Suprapubic skin (tissue), 3 donors: ENCODE measurements around the gene PHF1.

ENCODE experiments used
- CTCF ChIP-seq, 2 donors: fragments of 200-600 bp in 1 of 2; fragments of 450-650 bp in 1 of 2; sonication (generic) in 1 of 2; IDR thresholded peaks; one replicate each; pipeline ENCODE4 v1.5.1; 2016 to 2019; ENCODE audit warnings: antibody characterized with exemption in 2 of 2, mild to moderate bottlenecking in 1 of 2, moderate library complexity in 1 of 2
- EP300 ChIP-seq: sonication (generic); formaldehyde crosslinking; IDR thresholded peaks from one replicate; pipeline ENCODE4 v1.6.1; 2017; ENCODE audit warnings: antibody characterized with exemption
- POLR2A ChIP-seq, 2 donors: fragments of 450-650 bp; IDR thresholded peaks; one replicate each; pipeline ENCODE4 v1.6.1; 2017; ENCODE audit warnings: antibody characterized with exemption in 2 of 2, mild to moderate bottlenecking in 2 of 2, moderate library complexity in 2 of 2

- TF ChIP-seq POLR2A (IDR thresholded peaks at IDR 0.05) (no peak), CTCF (IDR thresholded peaks at IDR 0.05) (no peak), EP300 (no peak)
These were observed 13.3 kb upstream of the PHF1 start for GRCh38 chr6:33397541-33397940.
